ENCODE data around the gene TBX5.

Gene TBX5

GRCh38 chr12:114339626-114340025 is 66.3 kb downstream of the TBX5 start:
- Histone ChIP-seq H3F3A (ENCODE audit: control insufficient read depth, insufficient read depth) (no peaks in the 10 kb centered on the region), H4K20me1 (ENCODE audit: control insufficient read depth, insufficient read depth, low read depth, low read length) (no peaks in the 10 kb centered on the region), H3K4me2 (ENCODE audit: low read length) (no peak overlapping the region), H3K79me2 (ENCODE audit: control insufficient read depth, low read length) (no peaks in the 10 kb centered on the region), H3K27ac (ENCODE audit: low read depth, low read length) (no peak overlapping the region), H3K9me3 (ENCODE audit: control insufficient read depth, insufficient read depth, low read length) (no peaks in the 10 kb centered on the region), H3K9me2 (replicated peaks; ENCODE audit: control insufficient read depth, low read length) (no peaks in the 10 kb centered on the region), H3K4me3 (ENCODE audit: low read length) (no peak overlapping the region), H3K36me3 (ENCODE audit: control insufficient read depth, low read length) (no peaks in the 10 kb centered on the region), H3K4me1 (ENCODE audit: control insufficient read depth, low read length) (no peaks in the 10 kb centered on the region), H3K27me3 (ENCODE audit: control insufficient read depth, low read length) (no peaks in the 10 kb centered on the region)
- no peak for TF ChIP-seq EZH2phosphoT487 (IDR thresholded peaks at IDR 0.05; ENCODE audit: borderline replicate concordance, low read length)
- no peak for TF ChIP-seq CTCF (IDR thresholded peaks at IDR 0.05; ENCODE audit: low read depth, low read length, poor library complexity, severe bottlenecking)

GRCh38 chr12:114335607-114336006 is 70.3 kb downstream of the TBX5 start:
- no peaks in the 10 kb centered on the region for H3K9me2 ChIP-seq (replicated peaks; ENCODE audit: control insufficient read depth, low read length)
- no peaks in the 10 kb centered on the region for H3K4me1 ChIP-seq (ENCODE audit: control insufficient read depth, low read length)
- H3K4me2 ChIP-seq (ENCODE audit: low read length) = no peak overlapping the region
- H4K20me1 ChIP-seq (ENCODE audit: control insufficient read depth, insufficient read depth, low read depth, low read length) = no peaks in the 10 kb centered on the region
- H3K36me3 ChIP-seq (ENCODE audit: control insufficient read depth, low read length) = no peaks in the 10 kb centered on the region
- H3K4me3 ChIP-seq (ENCODE audit: low read length) = no peak overlapping the region
- H3K27ac ChIP-seq (ENCODE audit: low read depth, low read length) = no peak overlapping the region
- TF ChIP-seq CTCF (IDR thresholded peaks at IDR 0.05; ENCODE audit: low read depth, low read length, poor library complexity, severe bottlenecking) = no peak
- no peaks in the 10 kb centered on the region for H3K9me3 ChIP-seq (ENCODE audit: control insufficient read depth, insufficient read depth, low read length)
- no peaks in the 10 kb centered on the region for H3K79me2 ChIP-seq (ENCODE audit: control insufficient read depth, low read length)
- H3F3A ChIP-seq (ENCODE audit: control insufficient read depth, insufficient read depth) = no peaks in the 10 kb centered on the region
- no peaks in the 10 kb centered on the region for H3K27me3 ChIP-seq (ENCODE audit: control insufficient read depth, low read length)

- Histone ChIP-seq H3K4me3 (ENCODE audit: low read length) (no peak overlapping the region), H3K4me1 (ENCODE audit: control insufficient read depth, low read length) (no peaks in the 10 kb centered on the region), H3K4me2 (ENCODE audit: low read length) (no peak overlapping the region), H3K9me2 (replicated peaks; ENCODE audit: control insufficient read depth, low read length) (no peaks in the 10 kb centered on the region), H3K9me3 (ENCODE audit: control insufficient read depth, insufficient read depth, low read length) (no peaks in the 10 kb centered on the region), H3K27ac (ENCODE audit: low read depth, low read length) (no peak overlapping the region), H3K27me3 (ENCODE audit: control insufficient read depth, low read length) (no peaks in the 10 kb centered on the region), H3K36me3 (ENCODE audit: control insufficient read depth, low read length) (no peaks in the 10 kb centered on the region), H3K79me2 (ENCODE audit: control insufficient read depth, low read length) (no peaks in the 10 kb centered on the region), H3F3A (ENCODE audit: control insufficient read depth, insufficient read depth) (no peaks in the 10 kb centered on the region), H4K20me1 (ENCODE audit: control insufficient read depth, insufficient read depth, low read depth, low read length) (no peaks in the 10 kb centered on the region)
- TF ChIP-seq CTCF (IDR thresholded peaks at IDR 0.05; ENCODE audit: low read depth, low read length, poor library complexity, severe bottlenecking) (no peak), EZH2phosphoT487 (IDR thresholded peaks at IDR 0.05; ENCODE audit: borderline replicate concordance, low read length) (no peak)
Measured at GRCh38 chr12:114334395-114334794, 71.5 kb downstream of the TBX5 start.

- Histone ChIP-seq H4K20me1 (ENCODE audit: control insufficient read depth, insufficient read depth, low read depth, low read length) (no peaks in the 10 kb centered on the region), H3K4me3 (ENCODE audit: low read length) (no peak overlapping the region), H3K27ac (ENCODE audit: low read depth, low read length) (no peak overlapping the region), H3F3A (ENCODE audit: control insufficient read depth, insufficient read depth) (no peaks in the 10 kb centered on the region), H3K36me3 (ENCODE audit: control insufficient read depth, low read length) (no peaks in the 10 kb centered on the region), H3K4me2 (ENCODE audit: low read length) (no peak overlapping the region), H3K79me2 (ENCODE audit: control insufficient read depth, low read length) (no peaks in the 10 kb centered on the region), H3K9me3 (ENCODE audit: control insufficient read depth, insufficient read depth, low read length) (no peaks in the 10 kb centered on the region), H3K9me2 (replicated peaks; ENCODE audit: control insufficient read depth, low read length) (no peaks in the 10 kb centered on the region), H3K4me1 (ENCODE audit: control insufficient read depth, low read length) (no peaks in the 10 kb centered on the region), H3K27me3 (ENCODE audit: control insufficient read depth, low read length) (no peaks in the 10 kb centered on the region)
- no peak for TF ChIP-seq EZH2phosphoT487 (IDR thresholded peaks at IDR 0.05; ENCODE audit: borderline replicate concordance, low read length)
- no peak for TF ChIP-seq CTCF (IDR thresholded peaks at IDR 0.05; ENCODE audit: low read depth, low read length, poor library complexity, severe bottlenecking)
Measured at GRCh38 chr12:114328292-114328691, 77.7 kb downstream of the TBX5 start.

Data from DOHH2 (cell line).